ENCODE measurements around the gene TPST1. TPM values are rescaled to one million over a fixed set of nuclear protein-coding genes. Genes with fewer than 3 reads are reported as not detected.

The TPST1 gene
- total and polyA plus RNA-seq, 2 of the 8 experiments (the other 6 are each of a cell fraction or from before 2014, with no cell fraction given): 8.2 to 18.4 TPM

- ChIA-PET POLR2A (ENCODE audit: partially characterized antibody) (no interaction called here), CTCF (ENCODE audit: partially characterized antibody) (no interaction called here)
- no peak overlapping the region for H3K56ac ChIP-seq (replicated peaks; ENCODE audit: insufficient read length, low read depth, low read length)
- H3K36me3 ChIP-seq (ENCODE audit: control insufficient read depth in 2 of 4, insufficient read depth in 4 of 4, low read length in 3 of 4): no peaks in the 10 kb centered on the region
- no peak overlapping the region for H2BK120ac ChIP-seq (replicated peaks; ENCODE audit: low read depth, low read length)
- H3K79me1 ChIP-seq (ENCODE audit: low read depth, low read length): no peaks in the 10 kb centered on the region
- no peak overlapping the region for H4K91ac ChIP-seq (replicated peaks; ENCODE audit: insufficient read length, low read length)
- no peak overlapping the region for H3K14ac ChIP-seq (ENCODE audit: insufficient read length)
- H3K27ac ChIP-seq (ENCODE audit: low read depth, low read length): no peak overlapping the region
- H3K9ac ChIP-seq (replicated peaks in 1 of 4; ENCODE audit: extremely low read depth in 1 of 4, low read depth in 3 of 4, low read length in 3 of 4): no peak overlapping the region
- H2BK20ac ChIP-seq (ENCODE audit: low read length): no peak overlapping the region
- H3K23me2 ChIP-seq (ENCODE audit: low read depth, low read length): no peaks in the 10 kb centered on the region
- no peak overlapping the region for H2BK5ac ChIP-seq (ENCODE audit: low read depth, low read length)
- H3K4me3 ChIP-seq (ENCODE audit: extremely low read depth in 1 of 4, insufficient read depth in 2 of 4, low read depth in 3 of 4, low read length in 4 of 4): no peak overlapping the region
- no peak overlapping the region for H2AFZ ChIP-seq (ENCODE audit: low read length)
- H4K5ac ChIP-seq (ENCODE audit: insufficient read length, low read depth, low read length): no peak overlapping the region
- H3K9me3 ChIP-seq (ENCODE audit: insufficient read depth in 2 of 2, low read depth in 1 of 2, low read length in 1 of 2): no peaks in the 10 kb centered on the region
- no peak overlapping the region for H3K23ac ChIP-seq (ENCODE audit: insufficient read length)
- H2BK12ac ChIP-seq (ENCODE audit: low read depth, low read length): no peak overlapping the region
- H3K4ac ChIP-seq (replicated peaks; ENCODE audit: insufficient read length, low read depth, low read length): no peak overlapping the region
- H4K8ac ChIP-seq (ENCODE audit: extremely low read depth, insufficient read depth, low read length): no peak overlapping the region
- H2BK15ac ChIP-seq (ENCODE audit: low read length): no peak overlapping the region
- no peaks in the 10 kb centered on the region for H3K27me3 ChIP-seq (replicated peaks in 1 of 4; ENCODE audit: control insufficient read depth in 3 of 4, extremely low read depth in 1 of 4, insufficient read depth in 3 of 4, low read length in 3 of 4)
- H3K4me2 ChIP-seq (ENCODE audit: insufficient read depth in 1 of 2, low read depth in 2 of 2, low read length in 2 of 2): no peak overlapping the region
- WGBS, 2 experiments (ENCODE audit: extremely low coverage in 1 of 2, insufficient coverage in 1 of 2, insufficient read length in 1 of 2, insufficient replicate concordance in 2 of 2, low coverage in 1 of 2, low lambda C conversion rate in 2 of 2, missing lambda C conversion rate in 1 of 2): 95% methylated on average over 3 of the region's 3 CpGs; no CpG with 5 or more reads in 1 of the 2 experiments
- no peaks in the 10 kb centered on the region for H4K20me1 ChIP-seq (replicated peaks in 1 of 2; ENCODE audit: control insufficient read depth in 1 of 2, insufficient read depth in 2 of 2, low read length in 2 of 2)
- FAIRE-seq (no peak), DNase-seq (ENCODE audit: low read depth in 1 of 2, low spot score in 2 of 2) (no peak)
- H3K4me1 ChIP-seq (replicated peaks in 1 of 4; ENCODE audit: control insufficient read depth in 3 of 4, insufficient read depth in 4 of 4, low read length in 3 of 4): no peaks in the 10 kb centered on the region; a peak in 1 of 7 replicates
- H2AK5ac ChIP-seq (ENCODE audit: low read depth, low read length): no peak overlapping the region
- no peak overlapping the region for H3K18ac ChIP-seq (ENCODE audit: extremely low read depth, low read length)
- no peaks in the 10 kb centered on the region for H3K79me2 ChIP-seq (ENCODE audit: control insufficient read depth in 1 of 2, insufficient read depth in 2 of 2, low read length in 2 of 2)
- no peak for TF ChIP-seq TAF7 (optimal IDR thresholded peaks at IDR 0.05; ENCODE audit: borderline replicate concordance, low read depth, low read length)
- TF ChIP-seq BRCA1 (IDR thresholded peaks at IDR 0.05; ENCODE audit: low read depth, low read length): no peak
- no peak for TF ChIP-seq JUND (IDR thresholded peaks at IDR 0.05; ENCODE audit: low read length)
- no peak for TF ChIP-seq HDAC6 (IDR thresholded peaks at IDR 0.05; ENCODE audit: low read depth, low read length)
- TF ChIP-seq CBX8 (IDR thresholded peaks at IDR 0.05; ENCODE audit: borderline replicate concordance, low read depth, low read length): no peak
- no peak for TF ChIP-seq POLR2AphosphoS5 (IDR thresholded peaks at IDR 0.05; ENCODE audit: low read depth, low read length)
- no peak for TF ChIP-seq NRF1 (IDR thresholded peaks at IDR 0.05; ENCODE audit: low read depth, low read length)
- no peak for TF ChIP-seq KDM4A (IDR thresholded peaks at IDR 0.05; ENCODE audit: low read depth, low read length, severe bottlenecking)
- no peak for TF ChIP-seq RXRA (IDR thresholded peaks at IDR 0.05; ENCODE audit: insufficient read depth, low read depth, low read length)
- no peak for TF ChIP-seq PHF8 (conservative IDR thresholded peaks at IDR 0.05; ENCODE audit: low read depth, low read length)
- TF ChIP-seq CTCF (IDR thresholded peaks at IDR 0.05; ENCODE audit: control extremely low read depth in 1 of 3, insufficient read depth in 1 of 3, low read depth in 1 of 3, low read length in 3 of 3): no peak
Measured at GRCh38 chr7:66272321-66272720, 67.2 kb downstream of the TPST1 start.

Data from H1 (cell line).